SJCRH30 (cell line): Measurements from ENCODE around the gene TP53BP2. TPM values are rescaled to one million over a fixed set of nuclear protein-coding genes. Genes with fewer than 3 reads are reported as not detected.
A peak's percentile ranks its signal among the peaks of the same experiment; 100 is the strongest.

Experiments
- DNase-seq, 2 experiments: peaks; one replicate each; pipeline ENCODE4 v3.0.0-alpha.2; 2015 to 2020
- H3K27ac ChIP-seq: fragments of 250-450 bp; sonication (Bioruptor Pico); 2 replicates; pipeline ENCODE4 v1.5.1; 2020; ENCODE audit warnings: mild to moderate bottlenecking, moderate library complexity
- H3K27me3 ChIP-seq: fragments of 250-450 bp; sonication (Bioruptor Pico); 2 replicates; pipeline ENCODE4 v1.5.1; 2020; ENCODE audit warnings: mild to moderate bottlenecking, moderate library complexity
- H3K36me3 ChIP-seq: fragments of 250-450 bp; sonication (Bioruptor Pico); 2 replicates; pipeline ENCODE4 v1.5.1; 2020; ENCODE audit warnings: mild to moderate bottlenecking, moderate library complexity
- H3K4me1 ChIP-seq: fragments of 250-450 bp; sonication (Bioruptor Pico); 2 replicates; pipeline ENCODE4 v1.5.1; 2020; ENCODE audit warnings: mild to moderate bottlenecking, moderate library complexity
- H3K4me3 ChIP-seq: fragments of 250-450 bp; sonication (Bioruptor Pico); 2 replicates; pipeline ENCODE4 v1.5.1; 2020; ENCODE audit warnings: mild to moderate bottlenecking, moderate library complexity
- H3K9me3 ChIP-seq: fragments of 250-450 bp; sonication (Bioruptor Pico); replicated peaks from 2 replicates; pipeline ENCODE4 v1.5.1; 2020; ENCODE audit warnings: mild to moderate bottlenecking, moderate library complexity
- total RNA-seq: library from RNA; depleted of rRNA; stranded (reverse); fragments of >200 nt; shearing (Covaris generic); gene quantifications from 2 replicates; pipeline ENCODE4 v1.2.3, GENCODE V29; 2014

The TP53BP2 gene
- total RNA-seq, 1 experiment from 2014 or later = 54.4 TPM

DNA sequence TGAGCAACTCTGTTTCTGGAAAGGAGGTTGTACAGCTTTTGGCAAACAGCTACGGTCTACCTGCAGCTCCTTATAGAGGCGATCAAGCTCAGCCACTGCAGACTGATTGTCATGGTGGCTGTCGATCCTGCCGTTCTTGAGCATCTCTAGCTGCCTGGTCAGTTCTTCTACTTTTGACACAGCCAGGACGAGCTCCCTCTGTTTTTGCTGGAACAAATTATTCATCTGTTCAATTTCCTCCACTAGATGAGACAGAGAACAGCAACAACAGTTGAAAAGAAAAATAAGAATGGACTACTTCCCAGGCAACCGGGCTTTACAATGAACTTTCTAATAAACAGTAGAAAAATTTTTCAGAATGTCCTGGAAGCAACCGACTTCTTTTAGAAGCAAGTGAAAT lies 42.5 kb downstream of the TP53BP2 start:
- Histone ChIP-seq H3K27ac (peak overlapping the region; percentile 29; the same call in 1 of the 2 replicates), H3K9me3 (no peaks in the 10 kb centered on the region; the same call in 1 of the 2 replicates), H3K27me3 (no peaks in the 10 kb centered on the region), H3K36me3 (peaks cover 82% of the 10 kb centered on the region), H3K4me1 (peaks cover 13% of the 10 kb centered on the region), H3K4me3 (no peak overlapping the region)
- no peak for DNase-seq

DNA sequence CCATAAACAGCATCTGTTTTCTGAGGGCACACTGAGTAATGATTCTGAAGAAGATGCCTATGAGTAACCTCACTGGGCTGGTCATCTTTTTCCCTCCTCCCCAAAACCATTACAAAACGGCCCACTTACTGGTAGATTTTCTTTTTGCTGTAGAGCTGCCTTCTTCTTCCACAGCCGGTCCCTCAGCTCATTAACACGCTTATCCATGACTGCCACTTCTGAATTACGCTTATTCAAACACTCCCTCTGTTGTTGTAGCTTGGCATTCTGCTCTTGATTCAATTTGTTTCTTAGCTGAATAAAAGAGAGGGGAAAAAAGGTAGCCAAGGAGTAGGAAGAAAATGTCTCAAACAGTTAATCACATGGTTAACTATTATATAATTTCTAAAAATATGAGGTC lies 43.1 kb downstream of the TP53BP2 start:
- DNase-seq = peak in 1 of 2 experiments; percentile 17
- peaks cover 85% of the 10 kb centered on the region for H3K36me3 ChIP-seq
- no peaks in the 10 kb centered on the region for H3K27me3 ChIP-seq
- H3K4me1 ChIP-seq = peaks cover 13% of the 10 kb centered on the region
- no peak overlapping the region for H3K4me3 ChIP-seq
- H3K9me3 ChIP-seq = no peaks in the 10 kb centered on the region; the same call in 1 of the 2 replicates
- H3K27ac ChIP-seq = peak overlapping the region; percentile 29

DNA sequence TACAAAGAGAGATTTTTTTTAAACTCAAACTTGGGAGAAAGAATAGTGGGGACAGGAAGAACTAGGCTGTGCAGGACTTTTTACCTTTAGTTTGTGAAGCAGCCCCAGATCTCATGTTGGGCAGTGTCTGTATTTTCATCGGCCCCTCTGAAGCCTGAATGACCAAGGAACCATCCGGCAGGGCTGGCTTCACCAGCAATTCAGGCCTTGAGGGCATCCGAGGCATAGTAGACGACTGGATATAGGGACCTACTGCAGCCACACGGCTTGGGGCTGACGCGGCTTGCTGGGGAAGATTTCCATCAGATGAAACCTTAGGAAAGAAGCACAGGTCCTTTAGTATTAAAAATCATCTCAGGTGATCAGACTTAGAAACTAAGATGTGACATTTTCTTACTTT lies 43.7 kb downstream of the TP53BP2 start:
- Histone ChIP-seq H3K9me3 (no peaks in the 10 kb centered on the region; the same call in 1 of the 2 replicates), H3K36me3 (peaks cover 84% of the 10 kb centered on the region), H3K27ac (no peak overlapping the region), H3K4me3 (no peak overlapping the region), H3K4me1 (peaks cover 13% of the 10 kb centered on the region), H3K27me3 (no peaks in the 10 kb centered on the region)
- no peak for DNase-seq

DNA sequence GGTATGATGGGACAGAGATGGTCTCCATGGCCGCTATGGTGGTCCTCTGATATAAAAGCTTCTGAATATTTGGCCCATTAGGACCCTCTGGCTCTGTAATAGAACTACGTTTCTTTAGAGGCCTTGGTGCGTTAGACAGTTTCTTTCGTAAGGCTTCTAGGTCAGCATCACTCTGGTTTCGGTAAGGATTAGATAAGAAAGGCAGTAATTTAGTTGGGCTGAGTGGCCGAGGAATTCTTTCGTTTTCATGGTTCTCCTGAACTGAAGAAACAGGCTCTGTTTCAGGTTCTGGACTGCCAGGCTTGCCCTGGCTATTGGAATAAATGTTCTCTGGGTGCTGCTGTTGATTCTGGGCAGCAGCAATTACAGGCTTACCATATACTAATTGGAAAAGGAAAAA lies 49.5 kb downstream of the TP53BP2 start:
- no peaks in the 10 kb centered on the region for H3K4me1 ChIP-seq
- H3K4me3 ChIP-seq = no peak overlapping the region
- H3K27ac ChIP-seq = no peak overlapping the region
- H3K9me3 ChIP-seq = no peaks in the 10 kb centered on the region
- DNase-seq = no peak
- peaks cover 74% of the 10 kb centered on the region for H3K36me3 ChIP-seq
- H3K27me3 ChIP-seq = no peaks in the 10 kb centered on the region

GRCh38 chr1:223794136-223794880 lies 51.4 kb downstream of the TP53BP2 start:
- no peaks in the 10 kb centered on the region for H3K27me3 ChIP-seq
- H3K9me3 ChIP-seq = no peaks in the 10 kb centered on the region
- DNase-seq = no peak
- peaks cover 66% of the 10 kb centered on the region for H3K36me3 ChIP-seq
- no peak overlapping the region for H3K27ac ChIP-seq
- H3K4me1 ChIP-seq = no peaks in the 10 kb centered on the region
- no peak overlapping the region for H3K4me3 ChIP-seq

DNA sequence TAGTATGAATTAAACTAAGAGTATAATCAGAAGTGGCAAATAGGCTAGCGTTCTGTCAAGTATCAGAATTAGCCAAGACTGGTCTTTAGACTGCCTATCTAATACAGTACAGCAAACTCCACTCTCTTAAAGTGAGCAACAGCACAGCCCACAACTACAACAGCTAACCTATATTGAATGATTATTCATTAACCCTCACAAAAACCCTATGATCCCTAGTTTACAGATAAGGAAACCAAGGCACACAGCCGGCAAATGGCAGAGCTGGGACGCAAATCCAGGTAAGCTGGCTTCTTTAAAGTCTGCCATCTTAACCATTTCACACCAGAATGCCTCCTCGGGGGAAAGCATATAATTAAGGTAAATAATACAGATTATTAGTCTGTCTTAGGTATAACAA lies 52.0 kb downstream of the TP53BP2 start:
- H3K27ac ChIP-seq = no peak overlapping the region
- H3K27me3 ChIP-seq = no peaks in the 10 kb centered on the region
- no peaks in the 10 kb centered on the region for H3K9me3 ChIP-seq
- H3K4me1 ChIP-seq = no peaks in the 10 kb centered on the region
- H3K4me3 ChIP-seq = no peak overlapping the region
- H3K36me3 ChIP-seq = peaks cover 62% of the 10 kb centered on the region
- DNase-seq = no peak

- no peaks in the 10 kb centered on the region for H3K27me3 ChIP-seq
- no peak for DNase-seq
- H3K4me1 ChIP-seq = no peaks in the 10 kb centered on the region
- H3K36me3 ChIP-seq = peaks cover 60% of the 10 kb centered on the region
- no peak overlapping the region for H3K27ac ChIP-seq
- no peaks in the 10 kb centered on the region for H3K9me3 ChIP-seq
- no peak overlapping the region for H3K4me3 ChIP-seq
Observed at GRCh38 chr1:223792046-223792445, 53.7 kb downstream of the TP53BP2 start.

- peaks cover 48% of the 10 kb centered on the region for H3K36me3 ChIP-seq
Observed at GRCh38 chr1:223788746-223789415, 56.9 kb downstream of the TP53BP2 start.

GRCh38 chr1:223785808-223786207 lies 59.9 kb downstream of the TP53BP2 start:
- no peak for DNase-seq
- H3K27me3 ChIP-seq = no peaks in the 10 kb centered on the region
- H3K4me1 ChIP-seq = no peaks in the 10 kb centered on the region
- no peak overlapping the region for H3K27ac ChIP-seq
- H3K36me3 ChIP-seq = peaks cover 50% of the 10 kb centered on the region
- H3K9me3 ChIP-seq = no peaks in the 10 kb centered on the region
- H3K4me3 ChIP-seq = no peak overlapping the region

More at GRCh38 chr1:223788746-223789415, 56.9 kb downstream of the TP53BP2 start:
- Histone ChIP-seq H3K4me1 (no peaks in the 10 kb centered on the region), H3K27ac (no peak overlapping the region), H3K27me3 (no peaks in the 10 kb centered on the region), H3K4me3 (no peak overlapping the region), H3K9me3 (no peaks in the 10 kb centered on the region)
- no peak for DNase-seq

DNA sequence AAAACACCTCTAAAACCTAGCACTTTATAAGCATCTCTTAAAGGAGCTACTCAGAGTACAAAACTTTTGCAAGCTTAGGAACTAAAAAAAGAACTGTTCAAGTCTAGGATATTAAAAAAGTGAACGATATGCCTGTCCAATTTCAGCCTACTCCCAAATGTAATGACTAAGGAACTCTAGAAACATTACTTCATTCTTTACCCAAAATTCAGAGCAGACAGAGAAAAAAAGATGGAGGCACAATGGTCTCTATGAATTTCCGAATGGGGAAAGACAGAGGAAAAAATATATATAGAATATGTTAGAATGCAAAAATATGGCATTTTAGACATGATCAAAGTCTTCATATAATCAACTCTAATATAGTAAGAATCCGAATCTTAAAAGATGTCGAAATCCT lies 61.2 kb downstream of the TP53BP2 start:
- DNase-seq = no peak
- H3K27me3 ChIP-seq = no peaks in the 10 kb centered on the region
- H3K36me3 ChIP-seq = peaks cover 59% of the 10 kb centered on the region
- H3K27ac ChIP-seq = no peak overlapping the region
- H3K4me3 ChIP-seq = no peak overlapping the region
- no peaks in the 10 kb centered on the region for H3K9me3 ChIP-seq
- no peaks in the 10 kb centered on the region for H3K4me1 ChIP-seq

GRCh38 chr1:223783676-223784075 lies 62.1 kb downstream of the TP53BP2 start:
- no peak overlapping the region for H3K27ac ChIP-seq

GRCh38 chr1:223780949-223781348 lies 64.8 kb downstream of the TP53BP2 start:
- no peaks in the 10 kb centered on the region for H3K9me3 ChIP-seq
- peaks cover 63% of the 10 kb centered on the region for H3K36me3 ChIP-seq
- H3K27me3 ChIP-seq = no peaks in the 10 kb centered on the region
- H3K4me1 ChIP-seq = no peaks in the 10 kb centered on the region
- no peak overlapping the region for H3K4me3 ChIP-seq
- DNase-seq = no peak
- no peak overlapping the region for H3K27ac ChIP-seq

More at GRCh38 chr1:223783676-223784075, 62.1 kb downstream of the TP53BP2 start:
- Histone ChIP-seq H3K9me3 (no peaks in the 10 kb centered on the region), H3K36me3 (peaks cover 58% of the 10 kb centered on the region), H3K27me3 (no peaks in the 10 kb centered on the region), H3K4me1 (no peaks in the 10 kb centered on the region), H3K4me3 (no peak overlapping the region)
- DNase-seq = no peak

DNA sequence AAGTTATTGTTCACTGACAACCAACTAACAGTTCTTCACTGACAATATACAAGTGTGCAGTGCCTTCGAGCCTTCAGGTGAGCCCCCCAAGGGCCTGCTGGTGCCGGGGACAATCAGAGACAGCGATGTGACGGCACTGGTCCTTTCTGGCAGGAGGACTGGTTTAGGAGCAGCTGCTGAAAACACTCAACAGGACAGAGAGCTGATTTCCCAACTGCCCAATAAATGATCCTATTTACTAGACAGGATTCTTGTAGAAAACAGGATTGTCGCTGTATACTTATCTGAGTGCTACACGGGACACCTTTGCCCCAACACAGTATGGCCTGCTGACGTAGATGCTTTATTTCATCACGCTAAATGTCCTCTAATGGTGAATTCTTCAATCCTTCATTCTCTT lies 65.4 kb downstream of the TP53BP2 start:
- Histone ChIP-seq H3K9me3 (no peaks in the 10 kb centered on the region), H3K4me1 (no peaks in the 10 kb centered on the region), H3K36me3 (peaks cover 62% of the 10 kb centered on the region), H3K4me3 (no peak overlapping the region), H3K27ac (no peak overlapping the region), H3K27me3 (no peaks in the 10 kb centered on the region)
- DNase-seq = no peak

DNA sequence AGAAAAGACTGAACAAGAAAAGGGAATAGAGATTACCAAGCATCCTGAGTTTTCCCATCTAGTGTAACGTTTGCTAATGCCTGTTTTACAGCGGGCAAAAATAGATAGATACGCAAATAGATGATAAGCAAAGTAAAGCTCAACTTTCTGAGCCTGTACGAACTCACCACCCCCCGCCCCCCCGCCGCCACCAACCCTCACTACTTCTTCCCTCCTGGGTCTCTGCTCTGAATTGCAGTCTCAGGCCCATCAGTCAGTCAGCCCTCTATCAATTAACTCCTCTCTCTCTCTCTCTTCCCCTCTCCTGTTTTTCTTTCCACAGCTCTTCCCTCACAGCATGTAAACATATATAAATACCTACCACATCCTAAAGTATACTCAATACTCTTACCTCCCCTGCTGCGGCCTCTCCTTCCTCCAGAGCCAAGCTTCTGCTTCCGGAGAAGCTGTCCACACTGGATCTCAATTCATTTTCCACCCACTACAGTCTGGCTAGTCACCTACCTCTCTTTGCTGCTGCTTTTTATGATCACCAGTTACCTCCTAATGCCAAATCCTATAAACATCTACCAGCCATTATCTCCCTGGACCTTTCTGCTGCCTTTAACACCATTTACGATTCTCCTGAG lies 68.8 kb downstream of the TP53BP2 start:
- Histone ChIP-seq H3K27me3 (no peaks in the 10 kb centered on the region), H3K4me1 (peaks cover 6% of the 10 kb centered on the region; the same call in 1 of the 2 replicates), H3K4me3 (no peak overlapping the region), H3K27ac (no peak overlapping the region), H3K36me3 (peaks cover 66% of the 10 kb centered on the region), H3K9me3 (no peaks in the 10 kb centered on the region)
- no peak for DNase-seq
